ENCODE data around the gene F11R.

F11R gene

GRCh38 chr1:161045736-161046604, 25.0 kb upstream of the F11R start, which contains the start of gene USF1:
TSS of gene USF1 (minus strand) at chr1:161045977. CDS start at chr1:161043275, 2,702 bp downstream.
- TF ChIP-seq SIN3A (IDR thresholded peaks at IDR 0.05; ENCODE audit: borderline replicate concordance, insufficient read depth, low read length) (0 out of 2 replicates have a peak, but pooled peaks have one; percentile 12), POLR2AphosphoS5 (IDR thresholded peaks at IDR 0.05; ENCODE audit: low read depth, low read length) (peak; percentile 91), TAF1 (IDR thresholded peaks at IDR 0.05; ENCODE audit: borderline replicate concordance, insufficient read depth, low read length) (peak; percentile 90), REST (IDR thresholded peaks at IDR 0.05; ENCODE audit: insufficient read depth in 1 of 2, low read depth in 2 of 2, low read length in 2 of 2) (no peak), FOXP2 (optimal IDR thresholded peaks at IDR 0.05; ENCODE audit: borderline replicate concordance, extremely low read depth, extremely low read length, insufficient read depth) (no peak)

- TF ChIP-seq REST (IDR thresholded peaks at IDR 0.05; ENCODE audit: insufficient read depth in 1 of 2, low read depth in 2 of 2, low read length in 2 of 2): peak in 1 of 2 experiments; percentile 57; a peak in 1 of 4 replicates
- no peak for TF ChIP-seq FOXP2 (optimal IDR thresholded peaks at IDR 0.05; ENCODE audit: borderline replicate concordance, extremely low read depth, extremely low read length, insufficient read depth)
- TF ChIP-seq TAF1 (IDR thresholded peaks at IDR 0.05; ENCODE audit: borderline replicate concordance, insufficient read depth, low read length): peak; percentile 66; the same call in 1 of the 2 replicates
- peak; percentile 80; the same call in 1 of the 2 replicates for TF ChIP-seq SIN3A (IDR thresholded peaks at IDR 0.05; ENCODE audit: borderline replicate concordance, insufficient read depth, low read length)
- TF ChIP-seq POLR2AphosphoS5 (IDR thresholded peaks at IDR 0.05; ENCODE audit: low read depth, low read length): peak; percentile 40; the same call in 1 of the 2 replicates
Observed at GRCh38 chr1:161044908-161045735, 24.2 kb upstream of the F11R start.

GRCh38 chr1:161044535-161044907, 23.6 kb upstream of the F11R start:
- no peak for TF ChIP-seq TAF1 (IDR thresholded peaks at IDR 0.05; ENCODE audit: borderline replicate concordance, insufficient read depth, low read length)
- TF ChIP-seq SIN3A (IDR thresholded peaks at IDR 0.05; ENCODE audit: borderline replicate concordance, insufficient read depth, low read length): no peak
- TF ChIP-seq REST (IDR thresholded peaks at IDR 0.05; ENCODE audit: insufficient read depth in 1 of 2, low read depth in 2 of 2, low read length in 2 of 2): no peak
- no peak for TF ChIP-seq POLR2AphosphoS5 (IDR thresholded peaks at IDR 0.05; ENCODE audit: low read depth, low read length)
- TF ChIP-seq FOXP2 (optimal IDR thresholded peaks at IDR 0.05; ENCODE audit: borderline replicate concordance, extremely low read depth, extremely low read length, insufficient read depth): no peak

GRCh38 chr1:161039546-161039945, 18.6 kb upstream of the F11R start:
- TF ChIP-seq SIN3A (IDR thresholded peaks at IDR 0.05; ENCODE audit: borderline replicate concordance, insufficient read depth, low read length): no peak
- TF ChIP-seq FOXP2 (optimal IDR thresholded peaks at IDR 0.05; ENCODE audit: borderline replicate concordance, extremely low read depth, extremely low read length, insufficient read depth): no peak
- no peak for TF ChIP-seq TAF1 (IDR thresholded peaks at IDR 0.05; ENCODE audit: borderline replicate concordance, insufficient read depth, low read length)
- no peak for TF ChIP-seq POLR2AphosphoS5 (IDR thresholded peaks at IDR 0.05; ENCODE audit: low read depth, low read length)
- no peak for TF ChIP-seq REST (IDR thresholded peaks at IDR 0.05; ENCODE audit: insufficient read depth in 1 of 2, low read depth in 2 of 2, low read length in 2 of 2)

All from PFSK-1 (cell line).